ENCODE measurements around the gene RASGEF1C. TPM values are rescaled to one million over a fixed set of nuclear protein-coding genes. Genes with fewer than 3 reads are reported as not detected.

The RASGEF1C gene
- total RNA-seq (not detected), total RNA-seq (0 to 0.17 (median 0) reads per million in 29 experiments)
- not detected for total RNA-seq (2013)

DNA sequence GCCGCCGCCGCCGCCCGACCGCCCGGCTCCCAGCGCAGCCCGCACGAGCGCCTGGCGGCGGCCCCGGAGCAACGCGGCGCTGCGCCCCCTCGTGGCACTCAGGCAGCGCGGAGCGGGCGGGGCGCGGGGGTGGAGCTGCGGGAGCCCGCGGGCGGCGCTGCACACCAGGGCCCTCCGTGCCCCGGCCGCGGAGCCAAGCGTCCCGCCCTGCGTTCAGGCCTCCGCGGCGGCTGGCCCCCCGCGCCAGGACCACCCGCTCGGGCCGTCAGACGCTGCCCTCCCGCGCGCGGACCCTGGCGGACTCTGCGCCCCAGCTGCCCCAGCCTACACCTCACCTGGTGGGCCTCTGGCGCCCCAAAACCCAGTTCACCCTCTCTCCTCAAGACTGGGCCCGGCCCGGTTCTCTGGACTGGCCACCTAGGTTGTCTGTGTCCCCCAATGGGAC is at the start of gene RASGEF1C:
TSS of gene RASGEF1C (minus strand) at position 75 of the 445 bp plus-strand sequence. CDS start 71,159 bp downstream, outside the sequence.
- H3K4me3 Mint-ChIP-seq = peak within 1 kb of the TSS; percentile 43 to 73 (median 54)
- peaks cover 6 to 10% (median 8%) of the 10 kb centered on the region in 3 donors for H3K4me1 Mint-ChIP-seq
- Histone ChIP-seq H3K9me3 (no peaks in the 10 kb centered on the region), H3K4me1 (ENCODE audit: control insufficient read depth in 1 of 2, extremely low read depth in 1 of 2, insufficient read depth in 2 of 2, low read length in 2 of 2) (peaks cover 0 to 7% of the 10 kb centered on the region in 2 experiments), H3K4me3 (ENCODE audit: control insufficient read depth in 1 of 2, extremely low read depth in 1 of 2, low read length in 1 of 2) (peak within 1 kb of the TSS in 1 of 2 donors; percentile 49), H3K27ac (ENCODE audit: low read length) (no peak within 1 kb of the TSS), H3K27me3 (replicated peaks in 1 of 2; ENCODE audit: control insufficient read depth in 2 of 2, extremely low read depth in 1 of 2, insufficient read depth in 2 of 2, low read length in 1 of 2) (peaks cover 2 to 61% of the 10 kb centered on the region in 2 experiments), H3K36me3 (ENCODE audit: control insufficient read depth in 2 of 2, extremely low read depth in 1 of 2, insufficient read depth in 1 of 2, low read length in 1 of 2) (no peaks in the 10 kb centered on the region)
- H3K9me3 Mint-ChIP-seq = peaks cover 0 to 9% (median 5%) of the 10 kb centered on the region in 3 donors
- peak in 34 of 35 experiments; percentile 15 to 80 (median 52) for DNase-seq
- no peak within 1 kb of the TSS for H3K27ac Mint-ChIP-seq
- peaks cover 43 to 50% of the 10 kb centered on the region in 2 donors for H3K27me3 Mint-ChIP-seq
- ChIA-PET POLR2A (no interaction called here), CTCF (interaction anchor here in 1 of 2 donors (0.6 kb wide), 1 partner anchor 622 kb away, joined by 3 read pairs; no protein-coding TSS in a partner anchor)
- WGBS (ENCODE audit: insufficient coverage) = 7% methylated on average over 55 of the region's 55 CpGs
- H3K36me3 Mint-ChIP-seq = no peaks in the 10 kb centered on the region
- ATAC-seq (replicated peaks in 1 of 4) = peak; percentile 89 to 99 (median 94)

- H3K27ac Mint-ChIP-seq = no peak overlapping the region
- peaks cover 0 to 5% (median 0%) of the 10 kb centered on the region in 3 donors for H3K4me1 Mint-ChIP-seq
- POLR2A ChIA-PET = no interaction called here
- WGBS (ENCODE audit: insufficient coverage) = 97% methylated on average over 21 of the region's 24 CpGs
- H3K36me3 ChIP-seq (ENCODE audit: control insufficient read depth in 2 of 2, extremely low read depth in 1 of 2, insufficient read depth in 1 of 2, low read length in 1 of 2) = peaks cover 20 to 27% of the 10 kb centered on the region in 2 donors
- H3K9me3 ChIP-seq = peaks cover 10% of the 10 kb centered on the region
- H3K4me3 Mint-ChIP-seq = no peak overlapping the region
- H3K4me3 ChIP-seq (ENCODE audit: control insufficient read depth in 1 of 2, extremely low read depth in 1 of 2, low read length in 1 of 2) = no peak overlapping the region
- H3K9me3 Mint-ChIP-seq = peaks cover 10 to 58% (median 47%) of the 10 kb centered on the region in 3 donors
- DNase-seq = no peak
- no peaks in the 10 kb centered on the region for H3K27me3 Mint-ChIP-seq
- H3K4me1 ChIP-seq (ENCODE audit: control insufficient read depth in 1 of 2, extremely low read depth in 1 of 2, insufficient read depth in 2 of 2, low read length in 2 of 2) = no peaks in the 10 kb centered on the region
- no peaks in the 10 kb centered on the region for H3K27me3 ChIP-seq (replicated peaks in 1 of 2; ENCODE audit: control insufficient read depth in 2 of 2, extremely low read depth in 1 of 2, insufficient read depth in 2 of 2, low read length in 1 of 2)
- CTCF ChIA-PET = no interaction called here
- no peak overlapping the region for H3K27ac ChIP-seq (ENCODE audit: low read length)
- H3K36me3 Mint-ChIP-seq = peaks cover 95% of the 10 kb centered on the region
- ATAC-seq (replicated peaks in 1 of 4) = no peak
These were observed 44.2 kb upstream of the RASGEF1C start for GRCh38 chr5:180253036-180253824.

DNA sequence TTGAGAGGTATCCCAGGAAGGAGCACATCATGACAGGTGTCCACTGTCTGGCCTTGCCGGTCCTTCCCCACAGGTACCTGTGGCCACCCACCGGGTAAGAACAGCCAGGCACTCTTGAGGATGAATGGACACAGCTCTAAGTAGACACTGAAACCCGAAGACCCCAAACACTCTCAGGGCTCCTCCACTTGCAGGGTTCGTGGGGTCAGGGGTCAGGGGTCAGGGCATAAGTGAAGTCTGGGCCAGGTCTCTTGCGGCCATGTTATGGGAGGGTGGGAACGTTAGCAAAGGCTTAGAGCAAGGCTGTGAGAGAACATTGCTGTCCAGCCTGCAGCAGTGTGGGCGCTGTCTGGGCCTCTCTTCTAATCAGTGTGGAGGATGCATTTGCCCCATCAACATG is 42.9 kb upstream of the RASGEF1C start:
- H3K4me1 ChIP-seq (ENCODE audit: control insufficient read depth in 1 of 2, extremely low read depth in 1 of 2, insufficient read depth in 2 of 2, low read length in 2 of 2) = no peaks in the 10 kb centered on the region
- ChIA-PET CTCF (no interaction called here), POLR2A (no interaction called here)
- 100% methylated on average over 2 of the region's 7 CpGs for WGBS (ENCODE audit: insufficient coverage)
- ATAC-seq (replicated peaks in 1 of 4) (no peak), DNase-seq (no peak)
- H3K9me3 Mint-ChIP-seq = peaks cover 10 to 55% (median 42%) of the 10 kb centered on the region in 3 donors
- peaks cover 0 to 5% (median 0%) of the 10 kb centered on the region in 3 donors for H3K4me1 Mint-ChIP-seq
- H3K27ac Mint-ChIP-seq = no peak overlapping the region
- peaks cover 20 to 35% of the 10 kb centered on the region in 2 donors for H3K36me3 ChIP-seq (ENCODE audit: control insufficient read depth in 2 of 2, extremely low read depth in 1 of 2, insufficient read depth in 1 of 2, low read length in 1 of 2)
- H3K27me3 ChIP-seq (replicated peaks in 1 of 2; ENCODE audit: control insufficient read depth in 2 of 2, extremely low read depth in 1 of 2, insufficient read depth in 2 of 2, low read length in 1 of 2) = no peaks in the 10 kb centered on the region
- no peak overlapping the region for H3K4me3 ChIP-seq (ENCODE audit: control insufficient read depth in 1 of 2, extremely low read depth in 1 of 2, low read length in 1 of 2)
- peaks cover 6% of the 10 kb centered on the region for H3K9me3 ChIP-seq
- H3K4me3 Mint-ChIP-seq = no peak overlapping the region
- H3K27me3 Mint-ChIP-seq = no peaks in the 10 kb centered on the region
- H3K27ac ChIP-seq (ENCODE audit: low read length) = no peak overlapping the region
- peaks cover 95% of the 10 kb centered on the region for H3K36me3 Mint-ChIP-seq

- Mint-ChIP-seq H3K4me3 (no peak overlapping the region), H3K27me3 (no peaks in the 10 kb centered on the region), H3K9me3 (peaks cover 10 to 62% (median 48%) of the 10 kb centered on the region in 3 donors), H3K4me1 (peaks cover 0 to 5% (median 0%) of the 10 kb centered on the region in 3 donors), H3K36me3 (peaks cover 96% of the 10 kb centered on the region), H3K27ac (no peak overlapping the region)
- no peaks in the 10 kb centered on the region for H3K4me1 ChIP-seq (ENCODE audit: control insufficient read depth in 1 of 2, extremely low read depth in 1 of 2, insufficient read depth in 2 of 2, low read length in 2 of 2)
- ChIA-PET POLR2A (no interaction called here), CTCF (no interaction called here)
- DNase-seq (no peak), ATAC-seq (replicated peaks in 1 of 4) (no peak)
- H3K36me3 ChIP-seq (ENCODE audit: control insufficient read depth in 2 of 2, extremely low read depth in 1 of 2, insufficient read depth in 1 of 2, low read length in 1 of 2) = peaks cover 20 to 35% of the 10 kb centered on the region in 2 donors
- H3K4me3 ChIP-seq (ENCODE audit: control insufficient read depth in 1 of 2, extremely low read depth in 1 of 2, low read length in 1 of 2) = no peak overlapping the region
- no peaks in the 10 kb centered on the region for H3K27me3 ChIP-seq (replicated peaks in 1 of 2; ENCODE audit: control insufficient read depth in 2 of 2, extremely low read depth in 1 of 2, insufficient read depth in 2 of 2, low read length in 1 of 2)
- WGBS (ENCODE audit: insufficient coverage) = 100% methylated on average over 7 of the region's 9 CpGs
- peaks cover 4% of the 10 kb centered on the region for H3K9me3 ChIP-seq
- H3K27ac ChIP-seq (ENCODE audit: low read length) = no peak overlapping the region
These were observed 42.1 kb upstream of the RASGEF1C start for GRCh38 chr5:180251141-180251540.

- H3K36me3 ChIP-seq (ENCODE audit: control insufficient read depth in 2 of 2, extremely low read depth in 1 of 2, insufficient read depth in 1 of 2, low read length in 1 of 2) = peaks cover 20 to 35% of the 10 kb centered on the region in 2 donors
- ChIA-PET POLR2A (no interaction called here), CTCF (no interaction called here)
- H3K27ac Mint-ChIP-seq = no peak overlapping the region
- no peak overlapping the region for H3K4me3 Mint-ChIP-seq
- peaks cover 94% of the 10 kb centered on the region for H3K36me3 Mint-ChIP-seq
- H3K4me1 Mint-ChIP-seq = peaks cover 0 to 5% (median 0%) of the 10 kb centered on the region in 3 donors
- no peak overlapping the region for H3K27ac ChIP-seq (ENCODE audit: low read length)
- WGBS (ENCODE audit: insufficient coverage) = 100% methylated on average over 3 of the region's 4 CpGs
- H3K9me3 ChIP-seq = peaks cover 4% of the 10 kb centered on the region
- H3K27me3 Mint-ChIP-seq = no peaks in the 10 kb centered on the region
- peaks cover 0 to under 1% of the 10 kb centered on the region in 2 experiments for H3K27me3 ChIP-seq (replicated peaks in 1 of 2; ENCODE audit: control insufficient read depth in 2 of 2, extremely low read depth in 1 of 2, insufficient read depth in 2 of 2, low read length in 1 of 2)
- ATAC-seq (replicated peaks in 1 of 4) (no peak), DNase-seq (no peak)
- H3K4me1 ChIP-seq (ENCODE audit: control insufficient read depth in 1 of 2, extremely low read depth in 1 of 2, insufficient read depth in 2 of 2, low read length in 2 of 2) = no peaks in the 10 kb centered on the region
- no peak overlapping the region for H3K4me3 ChIP-seq (ENCODE audit: control insufficient read depth in 1 of 2, extremely low read depth in 1 of 2, low read length in 1 of 2)
- peaks cover 7 to 56% (median 44%) of the 10 kb centered on the region in 3 donors for H3K9me3 Mint-ChIP-seq
These were observed 41.3 kb upstream of the RASGEF1C start for GRCh38 chr5:180250329-180250728.

GRCh38 chr5:180241600-180241999 is 32.6 kb upstream of the RASGEF1C start:
- no peak for ATAC-seq (replicated peaks in 1 of 4)
- peaks cover 94% of the 10 kb centered on the region for H3K36me3 Mint-ChIP-seq
- H3K36me3 ChIP-seq (ENCODE audit: control insufficient read depth in 2 of 2, extremely low read depth in 1 of 2, insufficient read depth in 1 of 2, low read length in 1 of 2) = peaks cover 11 to 56% of the 10 kb centered on the region in 2 donors

More at GRCh38 chr5:180241600-180241999, 32.6 kb upstream of the RASGEF1C start:
- Histone ChIP-seq H3K27me3 (replicated peaks in 1 of 2; ENCODE audit: control insufficient read depth in 2 of 2, extremely low read depth in 1 of 2, insufficient read depth in 2 of 2, low read length in 1 of 2) (peaks cover 0 to 2% of the 10 kb centered on the region in 2 experiments), H3K4me1 (ENCODE audit: control insufficient read depth in 1 of 2, extremely low read depth in 1 of 2, insufficient read depth in 2 of 2, low read length in 2 of 2) (no peaks in the 10 kb centered on the region), H3K27ac (ENCODE audit: low read length) (no peak overlapping the region), H3K4me3 (ENCODE audit: control insufficient read depth in 1 of 2, extremely low read depth in 1 of 2, low read length in 1 of 2) (no peak overlapping the region), H3K9me3 (no peaks in the 10 kb centered on the region)
- Mint-ChIP-seq H3K4me1 (no peaks in the 10 kb centered on the region), H3K27ac (no peak overlapping the region), H3K27me3 (no peaks in the 10 kb centered on the region), H3K4me3 (no peak overlapping the region), H3K9me3 (peaks cover 0 to 42% (median 24%) of the 10 kb centered on the region in 3 donors)
- WGBS (ENCODE audit: insufficient coverage) = 90% methylated on average over 2 of the region's 5 CpGs
- DNase-seq = no peak
- POLR2A ChIA-PET = no interaction called here
- CTCF ChIA-PET = no interaction called here
